Skin epidermis (tissue), 12 donors: ENCODE measurements around the gene ADCY6.
"Not testable (repeated sequence)": the region's sequence is repeated elsewhere in the genome, so short reads cannot be mapped to it uniquely, and the experiment has no call there.

Experiments used
- H3K27ac ChIP-seq, 21 experiments: fragments of 200-600 bp; sonication (generic) in 11 of 21; one replicate each; pipeline ENCODE4 v1.5.0; 2020; ENCODE audit warnings: mild to moderate bottlenecking in 3 of 21, inconsistent platforms in 2 of 21, moderate library complexity in 2 of 21
- H3K4me3 ChIP-seq, 7 experiments: fragments of 200-600 bp; sonication (generic) in 2 of 7; one replicate each; pipeline ENCODE4 v1.5.0; 2020; ENCODE audit warnings: inconsistent platforms in 2 of 7, mild to moderate bottlenecking in 2 of 7, moderate library complexity in 1 of 7

The ADCY6 gene

DNA sequence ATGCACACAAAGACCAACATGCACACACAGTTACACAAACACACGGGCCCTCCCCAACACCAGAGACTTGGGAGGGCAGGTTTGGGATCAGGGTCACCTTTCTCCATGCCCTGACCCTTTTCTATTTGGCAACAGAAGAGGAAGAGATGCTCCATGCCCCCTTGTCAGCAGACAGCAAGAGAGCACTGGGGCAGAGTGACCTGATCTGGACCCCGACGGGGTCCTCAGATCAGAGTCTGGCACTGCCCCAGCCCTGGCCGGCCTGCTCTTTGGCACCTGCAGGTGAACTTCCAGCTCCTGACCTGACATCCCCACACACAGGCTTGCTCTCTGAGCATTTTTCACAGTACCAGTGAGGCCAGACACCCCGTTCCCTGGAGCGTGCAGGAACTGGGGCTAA, 21.4 kb downstream of the ADCY6 start:
- Histone ChIP-seq H3K27ac (no peak overlapping the region), H3K4me3 (no peak overlapping the region)

- Histone ChIP-seq H3K27ac (no peak overlapping the region), H3K4me3 (no peak overlapping the region)
Measured at GRCh38 chr12:48767047-48767446, 21.8 kb downstream of the ADCY6 start.

DNA sequence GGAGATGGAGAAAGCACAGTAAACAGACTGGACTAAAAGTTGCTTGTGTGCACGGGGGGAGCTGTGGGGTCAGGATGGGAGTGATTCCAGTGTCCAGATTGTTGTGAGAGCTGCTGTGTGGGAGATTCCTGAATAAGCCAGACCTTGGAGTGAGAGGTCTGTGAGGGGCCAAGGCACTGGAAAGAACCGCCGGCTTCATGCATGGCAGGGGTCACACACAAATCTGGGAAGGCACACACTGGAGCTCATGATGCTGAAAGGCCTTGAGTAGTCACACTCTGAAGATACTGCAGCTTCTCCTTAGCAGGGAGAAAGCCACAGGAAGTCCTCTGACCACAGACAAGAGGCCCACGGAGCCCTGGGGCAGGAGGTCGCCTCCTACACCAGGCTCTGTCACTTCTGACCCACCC, 23.1 kb downstream of the ADCY6 start:
- Histone ChIP-seq H3K27ac (no peak overlapping the region), H3K4me3 (no peak overlapping the region)

DNA sequence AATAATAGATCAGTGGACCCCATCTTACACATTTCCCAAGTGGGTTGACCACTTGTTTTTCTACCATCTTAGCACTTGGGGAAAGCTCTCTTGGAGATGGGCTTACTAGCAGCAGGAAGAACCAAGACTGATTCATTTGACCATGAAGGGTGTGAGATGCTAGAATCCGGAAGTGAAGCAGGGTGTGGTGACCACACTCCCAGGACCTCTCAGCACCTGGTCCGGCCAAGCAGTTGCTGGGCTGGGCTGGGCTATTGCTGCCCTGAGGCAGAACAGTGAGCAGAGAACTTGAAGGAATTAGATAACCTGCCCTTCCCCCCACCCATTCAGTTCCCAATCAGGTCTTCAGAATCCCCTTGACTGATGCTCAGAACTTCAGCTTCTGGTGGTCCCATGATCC, 24.4 kb downstream of the ADCY6 start:
- no peak overlapping the region for H3K4me3 ChIP-seq
- H3K27ac ChIP-seq: no peak overlapping the region

GRCh38 chr12:48758737-48759136, 30.2 kb downstream of the ADCY6 start:
- Histone ChIP-seq H3K4me3 (no peak overlapping the region), H3K27ac (no peak overlapping the region)

GRCh38 chr12:48758186-48758585, 30.7 kb downstream of the ADCY6 start:
- no peak overlapping the region for H3K27ac ChIP-seq
- H3K4me3 ChIP-seq: no peak overlapping the region

DNA sequence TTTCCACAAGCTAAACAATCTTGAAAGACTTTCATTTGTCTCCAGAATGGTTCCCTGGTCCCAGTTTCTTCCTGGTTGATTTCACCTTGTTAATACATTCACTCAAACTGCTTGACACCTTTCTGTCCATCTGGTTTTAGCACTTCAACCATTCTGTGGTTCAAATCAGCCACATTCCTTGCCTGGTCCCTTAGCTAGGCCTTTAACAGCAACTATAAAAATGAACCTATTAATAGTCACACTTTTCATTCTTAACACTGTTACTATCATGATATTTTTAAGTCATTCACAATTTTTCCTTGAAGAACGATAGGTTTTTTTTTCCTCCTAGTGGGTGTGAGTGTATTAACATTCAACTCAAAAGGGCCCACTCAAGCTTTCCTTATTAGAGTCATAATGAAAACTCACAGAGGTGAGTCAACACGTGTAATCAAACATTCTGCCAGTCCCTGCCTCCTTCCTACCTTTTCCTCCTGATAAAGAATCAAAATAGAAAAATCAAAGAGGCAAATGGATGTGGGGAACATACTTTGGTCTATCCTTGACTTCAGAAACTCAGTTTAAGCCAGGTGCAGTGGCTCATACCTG, 38.0 kb downstream of the ADCY6 start:
- no peak overlapping the region for H3K27ac ChIP-seq

GRCh38 chr12:48750215-48750614, 38.7 kb downstream of the ADCY6 start:
- Histone ChIP-seq H3K4me3 (no peak overlapping the region), H3K27ac (no peak overlapping the region)

More for the DNA sequence above, 38.0 kb downstream of the ADCY6 start:
- H3K4me3 ChIP-seq: no peak overlapping the region

DNA sequence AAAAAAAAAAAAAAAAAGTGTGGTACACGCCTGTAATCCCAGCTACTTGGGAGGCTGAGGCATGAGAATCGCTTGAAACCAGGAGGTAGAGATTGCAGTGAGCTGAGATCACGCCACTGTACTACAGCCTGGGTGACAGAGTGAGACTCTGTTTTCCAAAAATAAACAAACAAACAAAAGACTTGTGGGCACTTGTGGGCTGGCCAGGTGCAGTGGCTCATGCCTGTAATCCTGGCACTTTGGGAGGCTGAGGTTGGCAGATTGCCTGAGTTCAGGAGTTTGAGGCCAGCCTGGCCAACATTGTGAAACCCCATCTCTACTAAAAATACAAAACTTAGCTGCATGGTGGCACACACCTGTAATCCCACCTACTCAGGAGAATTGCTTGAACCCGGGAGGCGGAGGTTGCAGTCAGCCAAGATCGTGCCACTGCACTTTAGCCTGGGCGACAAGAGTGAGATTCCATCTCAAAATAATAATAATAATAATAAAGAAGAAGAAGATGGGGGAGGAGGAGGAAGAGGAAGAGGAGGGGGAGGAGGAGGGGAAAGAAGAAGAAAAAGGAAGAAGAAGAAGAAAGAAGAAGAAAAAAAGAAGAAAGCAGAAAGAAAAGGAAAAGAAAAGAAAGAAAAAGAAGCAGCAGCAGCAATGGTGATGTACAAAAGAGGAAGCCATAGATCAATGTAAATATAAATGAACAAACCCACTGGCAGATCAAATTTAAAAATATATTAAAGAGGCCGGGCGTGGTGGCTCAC, 44.5 kb downstream of the ADCY6 start:
- no peak overlapping the region for H3K27ac ChIP-seq
- no peak overlapping the region for H3K4me3 ChIP-seq

GRCh38 chr12:48739618-48740269, 49.1 kb downstream of the ADCY6 start:
- H3K27ac ChIP-seq: no peak overlapping the region
- no peak overlapping the region for H3K4me3 ChIP-seq

DNA sequence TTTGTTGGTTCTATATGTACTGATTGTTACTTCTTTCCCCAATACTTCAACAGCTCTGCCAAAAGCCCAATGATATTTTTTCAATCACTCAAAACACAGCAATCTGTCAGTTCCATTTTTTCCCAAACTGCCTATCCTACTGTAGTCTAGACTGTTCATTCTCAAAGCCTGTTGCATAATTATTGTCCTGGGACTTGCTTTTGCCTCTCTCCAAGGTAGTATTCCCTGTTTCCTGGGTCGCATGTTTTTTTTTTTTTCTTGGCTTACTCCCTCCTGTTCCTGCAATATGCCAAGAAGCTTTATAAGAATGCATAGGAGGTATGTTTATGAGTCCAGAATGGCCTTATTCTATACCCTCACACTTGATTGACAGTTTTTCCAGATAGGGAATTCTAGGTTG, 52.4 kb downstream of the ADCY6 start:
- Histone ChIP-seq H3K27ac (no peak overlapping the region), H3K4me3 (no peak overlapping the region)

GRCh38 chr12:48728807-48729206, 60.1 kb downstream of the ADCY6 start:
- no peak overlapping the region for H3K27ac ChIP-seq
- H3K4me3 ChIP-seq: no peak overlapping the region

DNA sequence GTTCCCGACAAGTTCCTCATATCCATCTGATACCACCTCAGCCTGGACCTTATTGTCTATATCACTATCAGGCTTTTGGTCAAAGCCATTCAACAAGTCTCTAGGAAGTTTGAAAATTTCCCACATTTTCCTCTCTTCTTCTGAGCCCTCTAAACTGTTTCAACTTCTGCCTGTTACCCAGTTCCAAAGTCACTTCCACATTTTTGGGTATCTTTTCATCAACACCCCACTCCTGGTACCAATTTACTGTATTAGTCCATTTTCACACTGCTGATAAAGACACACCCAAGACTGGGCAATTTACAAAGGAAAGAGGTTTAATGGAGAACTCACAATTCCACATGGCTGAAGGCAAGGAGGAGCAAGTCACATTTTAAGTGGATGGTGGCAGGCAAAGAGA, 68.2 kb downstream of the ADCY6 start:
- H3K27ac ChIP-seq, H3K4me3 ChIP-seq: not testable (repeated sequence)

DNA sequence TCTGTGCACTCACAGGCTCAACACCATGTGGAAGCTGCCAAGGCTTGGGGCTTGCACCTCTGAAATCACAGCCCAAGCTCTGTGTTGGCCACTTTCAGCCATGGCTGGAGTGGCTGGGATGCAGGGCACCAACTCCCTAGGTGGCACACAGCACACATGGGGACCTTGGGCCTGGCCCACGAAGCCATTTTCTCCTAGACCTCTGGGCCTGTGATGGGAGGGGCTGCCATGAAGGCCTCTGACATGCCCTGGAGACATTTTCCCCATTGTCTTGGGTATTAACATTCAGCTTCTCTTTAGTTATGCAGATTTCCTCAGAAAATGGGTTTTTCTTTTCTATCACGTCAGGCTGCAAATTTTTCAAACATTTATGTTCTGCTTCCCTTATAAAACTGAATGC, 68.7 kb downstream of the ADCY6 start:
- not testable (repeated sequence) for H3K27ac ChIP-seq, H3K4me3 ChIP-seq

- not testable (repeated sequence) for H3K4me3 ChIP-seq, H3K27ac ChIP-seq
Measured at GRCh38 chr12:48719002-48719401, 69.9 kb downstream of the ADCY6 start.

- Histone ChIP-seq H3K4me3 (peak overlapping the region; percentile 44 to 89 (median 79)), H3K27ac (peak overlapping the region; percentile 55 to 99 (median 91))
Measured at GRCh38 chr12:48717252-48717695, 71.6 kb downstream of the ADCY6 start.

- H3K4me3 ChIP-seq: peak within 1 kb of the TSS; percentile 44 to 89 (median 79)
- peak within 1 kb of the TSS; percentile 79 to 99 (median 91) for H3K27ac ChIP-seq
Measured at GRCh38 chr12:48716493-48717251, 72.2 kb downstream of the ADCY6 start, which contains the start of gene CCNT1. CCNT1 (minus strand) TSS chr12:48716707; CDS start chr12:48716675, 32 bp downstream.
